Measurements from ENCODE around the gene DRC1. TPM values are rescaled to one million over a fixed set of nuclear protein-coding genes. Genes with fewer than 3 reads are reported as not detected.

The DRC1 gene
- total RNA-seq, 1 experiment from 2014 or later, result not detected

GRCh38 chr2:26429779-26430578, 28.3 kb downstream of the DRC1 start:
- no peak for TF ChIP-seq EZH2 (IDR thresholded peaks at IDR 0.05; ENCODE audit: borderline replicate concordance, low read depth, low read length, poor library complexity, severe bottlenecking)
- no peak for TF ChIP-seq CTCF (conservative IDR thresholded peaks at IDR 0.05; ENCODE audit: low read depth, low read length)
- POLR2A ChIA-PET (ENCODE audit: low non-redundant PET), result no interaction called here
- no TSS peak for BruUV-seq (replicated peaks)
- CTCF ChIA-PET, result no interaction called here
- Histone ChIP-seq H3K36me3 (ENCODE audit: insufficient read depth, low read length, poor library complexity, severe bottlenecking) (no peaks in the 10 kb centered on the region), H3K9me3 (ENCODE audit: low read depth, low read length, poor library complexity, severe bottlenecking) (no peaks in the 10 kb centered on the region), H3K4me3 (ENCODE audit: low read depth, low read length, poor library complexity, severe bottlenecking) (no peak overlapping the region), H3K4me1 (ENCODE audit: insufficient read depth, low read length, poor library complexity, severe bottlenecking) (no peaks in the 10 kb centered on the region), H3K27me3 (replicated peaks; ENCODE audit: insufficient read depth, low read depth, low read length, poor library complexity) (no peaks in the 10 kb centered on the region), H3K27ac (ENCODE audit: low read depth, low read length, poor library complexity, severe bottlenecking) (no peak overlapping the region)
- no peak for DNase-seq (ENCODE audit: low spot score)
- intact Hi-C loops (cut with micrococcal nuclease; ENCODE audit: unreplicated experiment), result no loop called here

GRCh38 chr2:26430826-26431225, 29.1 kb downstream of the DRC1 start:
- POLR2A ChIA-PET (ENCODE audit: low non-redundant PET), result no interaction called here
- no peaks in the 10 kb centered on the region for H3K9me3 ChIP-seq (ENCODE audit: low read depth, low read length, poor library complexity, severe bottlenecking)
- no peaks in the 10 kb centered on the region for H3K27me3 ChIP-seq (replicated peaks; ENCODE audit: insufficient read depth, low read depth, low read length, poor library complexity)
- CTCF ChIA-PET, result no interaction called here
- H3K4me3 ChIP-seq (ENCODE audit: low read depth, low read length, poor library complexity, severe bottlenecking), result no peak overlapping the region
- H3K36me3 ChIP-seq (ENCODE audit: insufficient read depth, low read length, poor library complexity, severe bottlenecking), result no peaks in the 10 kb centered on the region
- no peak overlapping the region for H3K27ac ChIP-seq (ENCODE audit: low read depth, low read length, poor library complexity, severe bottlenecking)
- DNase-seq (ENCODE audit: low spot score), result no peak
- intact Hi-C loops (cut with micrococcal nuclease; ENCODE audit: unreplicated experiment), result no loop called here
- H3K4me1 ChIP-seq (ENCODE audit: insufficient read depth, low read length, poor library complexity, severe bottlenecking), result no peaks in the 10 kb centered on the region
- BruUV-seq (replicated peaks), result no TSS peak
- TF ChIP-seq EZH2 (IDR thresholded peaks at IDR 0.05; ENCODE audit: borderline replicate concordance, low read depth, low read length, poor library complexity, severe bottlenecking), result no peak
- TF ChIP-seq CTCF (conservative IDR thresholded peaks at IDR 0.05; ENCODE audit: low read depth, low read length), result no peak

GRCh38 chr2:26432363-26432762, 30.6 kb downstream of the DRC1 start:
- no peak for DNase-seq (ENCODE audit: low spot score)
- no TSS peak for BruUV-seq (replicated peaks)
- no peaks in the 10 kb centered on the region for H3K36me3 ChIP-seq (ENCODE audit: insufficient read depth, low read length, poor library complexity, severe bottlenecking)
- H3K27ac ChIP-seq (ENCODE audit: low read depth, low read length, poor library complexity, severe bottlenecking), result no peak overlapping the region
- POLR2A ChIA-PET (ENCODE audit: low non-redundant PET), result no interaction called here
- CTCF ChIA-PET, result interaction anchor here (0.6 kb wide), 1 partner anchor 71 kb away, joined by 3 read pairs; no protein-coding TSS in a partner anchor
- H3K27me3 ChIP-seq (replicated peaks; ENCODE audit: insufficient read depth, low read depth, low read length, poor library complexity), result no peaks in the 10 kb centered on the region
- intact Hi-C loops (cut with micrococcal nuclease; ENCODE audit: unreplicated experiment), result no loop called here
- no peak overlapping the region for H3K4me3 ChIP-seq (ENCODE audit: low read depth, low read length, poor library complexity, severe bottlenecking)
- TF ChIP-seq EZH2 (IDR thresholded peaks at IDR 0.05; ENCODE audit: borderline replicate concordance, low read depth, low read length, poor library complexity, severe bottlenecking), result no peak
- no peak for TF ChIP-seq CTCF (conservative IDR thresholded peaks at IDR 0.05; ENCODE audit: low read depth, low read length)
- H3K4me1 ChIP-seq (ENCODE audit: insufficient read depth, low read length, poor library complexity, severe bottlenecking), result no peaks in the 10 kb centered on the region
- H3K9me3 ChIP-seq (ENCODE audit: low read depth, low read length, poor library complexity, severe bottlenecking), result no peaks in the 10 kb centered on the region

All from A673 (cell line).